Tibial nerve (tissue), 4 donors: ENCODE data around the gene IGSF9. TPM values are rescaled to one million over a fixed set of nuclear protein-coding genes. Genes with fewer than 3 reads are reported as not detected.

Experiments used
- DNase-seq, 2 donors: peaks; one replicate each; pipeline ENCODE4 v3.0.0-alpha.2; 2019; ENCODE audit warnings: low spot score in 2 of 2
- H3K27ac ChIP-seq, 4 donors: fragments of 200-600 bp; sonication (generic) in 3 of 4; one replicate each; pipeline ENCODE4 v1.5.1; 2017 to 2019; ENCODE audit warnings: mild to moderate bottlenecking in 1 of 4
- H3K27me3 ChIP-seq, 2 donors: fragments of 200-600 bp; sonication (generic) in 1 of 2; one replicate each; pipeline versions ENCODE4 v1.5.1 to v1.6.0; 2017 to 2019
- H3K36me3 ChIP-seq, 3 donors: fragments of 200-600 bp; sonication (generic); one replicate each; pipeline ENCODE4 v1.5.1; 2018 to 2019
- H3K4me1 ChIP-seq, 4 donors: fragments of 200-600 bp; sonication (generic) in 3 of 4; one replicate each; pipeline ENCODE4 v1.5.1; 2017 to 2019
- H3K4me3 ChIP-seq, 4 donors: fragments of 200-600 bp; sonication (generic) in 3 of 4; one replicate each; pipeline ENCODE4 v1.5.1; 2017 to 2019; ENCODE audit warnings: mild to moderate bottlenecking in 1 of 4, moderate library complexity in 1 of 4
- H3K9me3 ChIP-seq, 4 donors: fragments of 200-600 bp; sonication (generic) in 3 of 4; one replicate each; pipeline ENCODE4 v1.5.1; 2017 to 2019
- EP300 ChIP-seq, 2 donors: sonication (generic); formaldehyde crosslinking; IDR thresholded peaks; one replicate each; pipeline ENCODE4 v1.6.1; 2017; ENCODE audit warnings: antibody characterized with exemption in 2 of 2, mild to moderate bottlenecking in 1 of 2
- POLR2A ChIP-seq, 2 donors: fragments of 450-650 bp; IDR thresholded peaks; one replicate each; pipeline ENCODE4 v1.6.1; 2017; ENCODE audit warnings: antibody characterized with exemption in 2 of 2, mild to moderate bottlenecking in 2 of 2, moderate library complexity in 2 of 2
- WGBS, 2 donors: methylation state at CpG; one replicate each; pipeline ENCODE4 v1.1.5; 2018; 5-methylcytosine and 5-hydroxymethylcytosine counted together
- total RNA-seq, 4 donors: library from RNA; depleted of rRNA; stranded (reverse); fragments of >200 nt; gene quantifications; one replicate each; pipeline ENCODE4 v1.1.0, GENCODE V29; 2016
- TF ChIP-seq, protein P1 (sequence below), 5 experiments: fragments of 200-600 bp in 3 of 5; fragments of 450-650 bp in 2 of 5; sonication (generic) in 3 of 5; IDR thresholded peaks; one replicate each; pipeline ENCODE4 v1.5.1; 2016 to 2019; ENCODE audit warnings: antibody characterized with exemption in 5 of 5, mild to moderate bottlenecking in 3 of 5, moderate library complexity in 2 of 5

The IGSF9 gene
- total RNA-seq, 4 donors from 2014 or later = 0.20 to 0.63 TPM; not detected in 2

DNA sequence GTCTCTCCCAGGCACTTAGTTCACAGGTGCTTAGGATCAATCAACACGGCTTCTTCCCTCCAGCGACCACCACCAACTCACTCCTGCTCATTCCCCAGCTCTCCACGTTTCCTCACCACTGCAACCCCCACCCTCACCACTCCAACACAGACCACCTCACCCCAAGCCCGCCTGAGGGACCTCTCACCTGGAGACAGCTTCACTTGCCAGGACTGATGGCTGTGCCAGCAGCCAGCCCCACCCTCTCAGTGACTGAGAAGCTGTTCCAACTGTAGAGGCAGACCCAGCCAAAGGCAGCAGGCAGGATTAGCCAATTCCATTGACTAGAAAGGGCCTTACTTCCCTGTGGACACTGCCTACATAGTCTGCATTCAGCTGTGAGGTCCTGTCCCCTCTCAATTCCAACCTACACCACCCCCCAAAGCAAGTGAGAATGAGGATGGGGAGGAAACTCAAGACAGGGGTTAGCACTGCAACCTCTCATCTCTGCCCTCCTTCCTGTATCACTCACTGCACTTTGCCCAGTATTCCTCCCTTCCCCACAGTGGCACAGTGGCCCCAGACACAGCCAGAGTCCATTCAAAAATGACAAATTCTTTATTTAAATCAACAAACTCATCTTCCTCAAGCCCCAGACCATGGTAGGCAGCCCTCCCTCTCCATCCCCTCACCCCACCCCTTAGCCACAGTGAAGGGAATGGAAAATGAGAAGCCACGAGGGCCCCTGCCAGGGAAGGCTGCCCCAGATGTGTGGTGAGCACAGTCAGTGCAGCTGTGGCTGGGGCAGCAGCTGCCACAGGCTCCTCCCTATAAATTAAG lies 27.7 kb downstream of the IGSF9 start:
- peak overlapping the region in 1 of 4 donors; percentile 7 for H3K27ac ChIP-seq
- H3K27me3 ChIP-seq = no peaks in the 10 kb centered on the region
- H3K4me1 ChIP-seq = peaks cover 0 to 53% (median 14%) of the 10 kb centered on the region in 4 donors

DNA sequence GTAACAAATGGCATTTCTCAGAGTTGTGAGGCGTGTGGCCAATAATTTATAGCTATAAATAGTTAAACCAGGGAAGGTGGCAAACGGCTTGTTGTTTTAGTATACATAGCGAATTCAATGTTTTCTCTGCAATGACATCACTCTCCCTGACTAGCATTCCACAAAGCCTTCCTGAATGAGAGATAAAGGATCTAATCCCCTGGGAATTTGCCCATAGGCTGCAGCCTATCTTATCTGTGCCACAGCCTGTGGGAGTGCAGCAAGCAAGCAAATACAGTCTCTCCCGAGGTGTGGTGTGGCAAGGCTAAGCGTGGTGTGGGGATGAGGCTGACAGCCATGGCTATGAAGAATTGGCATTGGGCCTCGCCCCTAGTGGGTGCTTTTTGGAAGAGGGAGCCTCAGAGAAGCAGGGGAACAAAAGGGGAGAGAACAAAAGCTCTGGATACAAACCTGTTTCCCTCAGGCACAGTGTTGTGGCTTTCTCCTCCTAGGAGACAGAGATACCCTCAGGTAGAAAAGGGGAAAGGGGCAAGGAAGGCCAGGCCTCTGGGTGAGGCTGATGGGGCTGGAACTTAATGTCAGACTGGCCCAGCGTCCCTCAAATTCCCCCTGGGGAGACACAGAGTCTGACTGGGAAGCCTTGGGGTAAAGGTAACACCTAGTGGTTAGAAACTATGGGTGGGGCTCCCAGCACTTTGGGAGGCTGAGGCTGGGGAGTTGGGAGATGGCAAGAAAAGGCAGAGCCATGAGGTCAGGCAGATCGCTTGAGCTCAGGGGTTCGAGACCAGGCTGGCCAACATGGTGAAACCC lies 29.0 kb downstream of the IGSF9 start:
- no peaks in the 10 kb centered on the region for H3K27me3 ChIP-seq
- H3K27ac ChIP-seq = peak overlapping the region in 1 of 4 donors; percentile 45
- no peak overlapping the region for H3K4me3 ChIP-seq
- H3K9me3 ChIP-seq = no peaks in the 10 kb centered on the region
- DNase-seq = no peak
- peaks cover 0 to 44% (median under 1%) of the 10 kb centered on the region in 4 donors for H3K4me1 ChIP-seq
- WGBS, 2 donors = 52 to 61% methylated on average over 9 of the region's 9 CpGs
- TF ChIP-seq POLR2A (IDR thresholded peaks at IDR 0.05) = no peak
- TF ChIP-seq, protein P1, sequence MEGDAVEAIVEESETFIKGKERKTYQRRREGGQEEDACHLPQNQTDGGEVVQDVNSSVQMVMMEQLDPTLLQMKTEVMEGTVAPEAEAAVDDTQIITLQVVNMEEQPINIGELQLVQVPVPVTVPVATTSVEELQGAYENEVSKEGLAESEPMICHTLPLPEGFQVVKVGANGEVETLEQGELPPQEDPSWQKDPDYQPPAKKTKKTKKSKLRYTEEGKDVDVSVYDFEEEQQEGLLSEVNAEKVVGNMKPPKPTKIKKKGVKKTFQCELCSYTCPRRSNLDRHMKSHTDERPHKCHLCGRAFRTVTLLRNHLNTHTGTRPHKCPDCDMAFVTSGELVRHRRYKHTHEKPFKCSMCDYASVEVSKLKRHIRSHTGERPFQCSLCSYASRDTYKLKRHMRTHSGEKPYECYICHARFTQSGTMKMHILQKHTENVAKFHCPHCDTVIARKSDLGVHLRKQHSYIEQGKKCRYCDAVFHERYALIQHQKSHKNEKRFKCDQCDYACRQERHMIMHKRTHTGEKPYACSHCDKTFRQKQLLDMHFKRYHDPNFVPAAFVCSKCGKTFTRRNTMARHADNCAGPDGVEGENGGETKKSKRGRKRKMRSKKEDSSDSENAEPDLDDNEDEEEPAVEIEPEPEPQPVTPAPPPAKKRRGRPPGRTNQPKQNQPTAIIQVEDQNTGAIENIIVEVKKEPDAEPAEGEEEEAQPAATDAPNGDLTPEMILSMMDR (IDR thresholded peaks at IDR 0.05) = no peak
- peaks cover 0 to 58% (median 19%) of the 10 kb centered on the region in 3 donors for H3K36me3 ChIP-seq

More for the DNA sequence above, 27.7 kb downstream of the IGSF9 start:
- WGBS, 2 donors = 81 to 82% methylated on average over 5 of the region's 5 CpGs
- Histone ChIP-seq H3K4me3 (no peak overlapping the region), H3K9me3 (no peaks in the 10 kb centered on the region), H3K36me3 (peaks cover 0 to 58% (median 19%) of the 10 kb centered on the region in 3 donors)
- no peak for DNase-seq
- TF ChIP-seq, protein P1 (IDR thresholded peaks at IDR 0.05) = no peak
- no peak for TF ChIP-seq POLR2A (IDR thresholded peaks at IDR 0.05)
- no peak for TF ChIP-seq EP300 (IDR thresholded peaks at IDR 0.05)

DNA sequence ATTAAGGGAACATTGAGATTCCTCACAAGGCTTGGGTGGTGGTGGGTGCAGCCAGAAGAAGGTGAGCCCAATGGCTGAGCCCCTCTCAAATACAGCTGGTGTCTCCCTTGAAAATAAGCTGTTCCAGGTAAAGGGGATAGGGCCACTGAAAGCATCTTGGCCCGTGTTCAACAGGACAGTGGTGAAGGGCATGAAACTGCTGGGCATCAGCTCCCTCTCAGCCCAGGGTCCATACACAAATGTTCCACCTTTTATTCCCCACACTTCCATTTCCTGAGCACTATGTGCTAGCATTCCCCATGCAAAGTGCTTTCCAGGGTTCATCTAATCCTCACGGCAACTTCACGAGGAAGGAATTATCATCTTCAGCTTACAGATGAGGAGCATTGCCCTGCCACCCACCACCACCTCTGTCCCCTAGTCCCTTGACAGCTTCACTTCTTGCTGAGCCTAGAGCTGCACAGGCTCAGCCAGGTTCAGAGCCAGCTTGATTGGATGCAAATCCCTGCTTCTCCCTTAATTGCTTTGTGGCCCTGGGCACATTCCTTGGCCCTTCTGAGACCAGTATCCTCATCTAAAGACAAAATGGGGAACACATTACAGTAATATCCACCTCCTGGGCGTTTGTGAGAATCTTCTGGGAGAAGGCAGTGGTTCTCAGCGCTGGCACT lies 29.7 kb downstream of the IGSF9 start:
- Histone ChIP-seq H3K27me3 (no peaks in the 10 kb centered on the region), H3K4me1 (peaks cover 0 to 46% (median 6%) of the 10 kb centered on the region in 4 donors), H3K9me3 (no peaks in the 10 kb centered on the region), H3K27ac (peak overlapping the region in 1 of 4 donors; percentile 45), H3K4me3 (no peak overlapping the region), H3K36me3 (peaks cover 0 to 56% (median 19%) of the 10 kb centered on the region in 3 donors)
- 43 to 50% methylated on average over 5 of the region's 5 CpGs for WGBS, 2 donors
- no peak for DNase-seq
- TF ChIP-seq POLR2A (IDR thresholded peaks at IDR 0.05) (no peak), EP300 (IDR thresholded peaks at IDR 0.05) (no peak)
- TF ChIP-seq, protein P1 (IDR thresholded peaks at IDR 0.05) = no peak

GRCh38 chr1:159914252-159915018 lies 31.0 kb downstream of the IGSF9 start:
- Histone ChIP-seq H3K27ac (no peak overlapping the region), H3K9me3 (no peaks in the 10 kb centered on the region), H3K27me3 (no peaks in the 10 kb centered on the region), H3K4me1 (peaks cover 0 to 47% (median 11%) of the 10 kb centered on the region in 4 donors), H3K4me3 (no peak overlapping the region), H3K36me3 (peaks cover 0 to 43% (median 12%) of the 10 kb centered on the region in 3 donors)
- WGBS, 2 donors = 84 to 85% methylated on average over 10 of the region's 10 CpGs
- TF ChIP-seq EP300 (IDR thresholded peaks at IDR 0.05) (no peak), POLR2A (IDR thresholded peaks at IDR 0.05) (no peak)
- TF ChIP-seq, protein P1 (IDR thresholded peaks at IDR 0.05) = no peak
- no peak for DNase-seq
